Measurements from ENCODE around the gene MKNK1.

GRCh38 chr1:46637444-46638083 is 33.5 kb upstream of the MKNK1 start:
- no peak for TF ChIP-seq CTCF (tag by site-specific recombination; IDR thresholded peaks at IDR 0.05)
- TF ChIP-seq ZNF561 (tag by site-specific recombination; IDR thresholded peaks at IDR 0.05; ENCODE audit: borderline replicate concordance), result no peak
- TF ChIP-seq ZNF24 (tag by site-specific recombination; IDR thresholded peaks at IDR 0.05), result no peak
- TF ChIP-seq ZNF121 (tag by site-specific recombination; IDR thresholded peaks at IDR 0.05), result no peak
- no peak for TF ChIP-seq ZNF549 (tag by site-specific recombination; IDR thresholded peaks at IDR 0.05)
- no peak for TF ChIP-seq ZNF394 (tag by site-specific recombination; IDR thresholded peaks at IDR 0.05; ENCODE audit: borderline replicate concordance)
- no peak for TF ChIP-seq TCF7L2 (IDR thresholded peaks at IDR 0.05; ENCODE audit: borderline replicate concordance, low read depth, low read length)
- no peak for TF ChIP-seq ZNF175 (tag by site-specific recombination; IDR thresholded peaks at IDR 0.05)
- TF ChIP-seq, protein P1, sequence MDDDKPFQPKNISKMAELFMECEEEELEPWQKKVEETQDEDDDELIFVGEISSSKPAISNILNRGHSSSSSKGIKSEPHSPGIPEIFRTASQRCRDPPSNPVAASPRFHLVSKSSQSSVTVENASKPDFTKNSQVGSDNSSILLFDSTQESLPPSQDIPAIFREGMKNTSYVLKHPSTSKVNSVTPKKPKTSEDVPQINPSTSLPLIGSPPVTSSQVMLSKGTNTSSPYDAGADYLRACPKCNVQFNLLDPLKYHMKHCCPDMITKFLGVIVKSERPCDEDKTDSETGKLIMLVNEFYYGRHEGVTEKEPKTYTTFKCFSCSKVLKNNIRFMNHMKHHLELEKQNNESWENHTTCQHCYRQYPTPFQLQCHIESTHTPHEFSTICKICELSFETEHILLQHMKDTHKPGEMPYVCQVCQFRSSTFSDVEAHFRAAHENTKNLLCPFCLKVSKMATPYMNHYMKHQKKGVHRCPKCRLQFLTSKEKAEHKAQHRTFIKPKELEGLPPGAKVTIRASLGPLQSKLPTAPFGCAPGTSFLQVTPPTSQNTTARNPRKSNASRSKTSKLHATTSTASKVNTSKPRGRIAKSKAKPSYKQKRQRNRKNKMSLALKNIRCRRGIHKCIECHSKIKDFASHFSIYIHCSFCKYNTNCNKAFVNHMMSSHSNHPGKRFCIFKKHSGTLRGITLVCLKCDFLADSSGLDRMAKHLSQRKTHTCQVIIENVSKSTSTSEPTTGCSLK (tag by site-specific recombination; IDR thresholded peaks at IDR 0.05), result no peak
- no peak for TF ChIP-seq KLF10 (tag by site-specific recombination; IDR thresholded peaks at IDR 0.05)
- TF ChIP-seq ZNF610 (tag by site-specific recombination; IDR thresholded peaks at IDR 0.05; ENCODE audit: borderline replicate concordance), result no peak
- no peak for TF ChIP-seq ZNF140 (tag by site-specific recombination; IDR thresholded peaks at IDR 0.05)
- no peak for TF ChIP-seq ZBTB20 (tag by site-specific recombination; IDR thresholded peaks at IDR 0.05)

Data from HEK293 (cell line).